DOHH2 (cell line): ENCODE results near the gene CYB5A.

ENCODE experiments used
- H3F3A ChIP-seq: fragments of 200-600 bp; sonication (generic), shearing (Covaris generic); 2 replicates; pipeline ENCODE4 v1.6.0; 2016; ENCODE audit warnings: antibody characterized with exemption, mild to moderate bottlenecking; ENCODE audit not compliant: control insufficient read depth, insufficient read depth
- H3K27ac ChIP-seq: fragments of 200-600 bp; sonication (generic); 2 replicates; pipeline ENCODE4 v1.5.1; 2014; ENCODE audit warnings: low read depth, mild to moderate bottlenecking, low read length, moderate library complexity
- H3K27me3 ChIP-seq: fragments of 200-600 bp; sonication (generic); 2 replicates; pipeline ENCODE4 v1.6.1; 2014; ENCODE audit warnings: mild to moderate bottlenecking, low read length, mixed read lengths; ENCODE audit not compliant: control insufficient read depth
- H3K36me3 ChIP-seq: fragments of 200-600 bp; sonication (generic); 2 replicates; pipeline ENCODE4 v1.6.1; 2014; ENCODE audit warnings: mild to moderate bottlenecking, low read length, moderate library complexity, mixed read lengths; ENCODE audit not compliant: control insufficient read depth
- H3K4me1 ChIP-seq: fragments of 200-600 bp; sonication (generic); 2 replicates; pipeline ENCODE4 v1.6.1; 2014; ENCODE audit warnings: mild to moderate bottlenecking, low read length, mixed read lengths; ENCODE audit not compliant: control insufficient read depth
- H3K4me2 ChIP-seq: fragments of 200-600 bp; sonication (generic); 2 replicates; pipeline ENCODE4 v1.6.0; 2014; ENCODE audit warnings: mild to moderate bottlenecking, low read length, moderate library complexity
- H3K4me3 ChIP-seq: fragments of 200-600 bp; sonication (generic); 2 replicates; pipeline ENCODE4 v1.5.1; 2014; ENCODE audit warnings: mild to moderate bottlenecking, low read length, mixed read lengths
- H3K79me2 ChIP-seq: fragments of 200-600 bp; sonication (generic); 2 replicates; pipeline ENCODE4 v1.6.1; 2014; ENCODE audit warnings: mild to moderate bottlenecking, low read length, mixed read lengths; ENCODE audit not compliant: control insufficient read depth
- H3K9me2 ChIP-seq: fragments of 200-600 bp; sonication (generic); replicated peaks from 2 replicates; pipeline ENCODE4 v1.6.1; 2014; ENCODE audit warnings: mild to moderate bottlenecking, low read length, mixed read lengths; ENCODE audit not compliant: control insufficient read depth
- H3K9me3 ChIP-seq: fragments of 200-600 bp; sonication (generic); 2 replicates; pipeline ENCODE4 v1.6.1; 2014; ENCODE audit warnings: antibody characterized with exemption, low read length, mixed read lengths; ENCODE audit not compliant: control insufficient read depth, insufficient read depth
- H4K20me1 ChIP-seq: fragments of 200-600 bp; sonication (generic); 2 replicates; pipeline ENCODE4 v1.6.0; 2014; ENCODE audit warnings: low read depth, mild to moderate bottlenecking, antibody characterized with exemption, low read length, moderate library complexity; ENCODE audit not compliant: control insufficient read depth, insufficient read depth
- CTCF ChIP-seq: fragments of 200-600 bp; sonication (generic); IDR thresholded peaks from one replicate; pipeline ENCODE4 v1.5.1; 2014; ENCODE audit warnings: antibody characterized with exemption, mild to moderate bottlenecking, low read depth, low read length; ENCODE audit not compliant: poor library complexity, severe bottlenecking
- EZH2phosphoT487 ChIP-seq: fragments of 200-600 bp; sonication (generic); IDR thresholded peaks from 2 replicates; pipeline ENCODE4 v1.6.1; 2017; ENCODE audit warnings: borderline replicate concordance, mild to moderate bottlenecking, antibody characterized with exemption, low read length, moderate library complexity, mixed read lengths

Gene CYB5A

DNA sequence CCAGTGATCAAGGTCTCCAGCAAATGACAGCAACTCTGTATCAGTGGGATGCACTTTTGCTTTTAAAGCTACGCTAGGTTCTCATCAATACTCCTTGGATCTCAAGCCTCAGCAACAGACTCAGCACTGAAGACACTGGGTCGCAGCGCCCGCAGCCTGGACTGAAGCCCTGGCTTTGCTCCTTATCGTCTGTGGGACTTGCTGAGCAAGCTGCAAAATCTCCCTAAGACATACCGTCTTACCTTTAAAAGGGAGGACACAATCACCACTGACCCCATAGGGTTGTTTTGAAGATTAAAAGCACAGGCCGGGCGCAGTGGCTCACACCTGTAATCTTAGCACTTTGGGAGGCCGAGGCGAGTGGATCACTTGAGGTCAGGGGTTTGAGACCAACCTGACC lies 8.1 kb downstream of the CYB5A start:
- Histone ChIP-seq H3K4me3 (no peak overlapping the region), H3K27me3 (no peaks in the 10 kb centered on the region), H3K27ac (no peak overlapping the region), H3K4me2 (no peak overlapping the region), H3K79me2 (peaks cover 2% of the 10 kb centered on the region; the same call in 1 of the 2 replicates), H3K4me1 (no peaks in the 10 kb centered on the region), H3K9me3 (no peaks in the 10 kb centered on the region), H3K9me2 (no peaks in the 10 kb centered on the region), H4K20me1 (no peaks in the 10 kb centered on the region), H3F3A (no peaks in the 10 kb centered on the region), H3K36me3 (no peaks in the 10 kb centered on the region)
- TF ChIP-seq CTCF (no peak), EZH2phosphoT487 (no peak)

GRCh38 chr18:74282755-74283554 lies 8.8 kb downstream of the CYB5A start:
- no peaks in the 10 kb centered on the region for H3F3A ChIP-seq
- no peaks in the 10 kb centered on the region for H3K4me1 ChIP-seq
- H3K27me3 ChIP-seq, result no peaks in the 10 kb centered on the region
- H3K79me2 ChIP-seq, result peaks cover 2% of the 10 kb centered on the region; the same call in 1 of the 2 replicates
- TF ChIP-seq CTCF (no peak), EZH2phosphoT487 (no peak)
- no peak overlapping the region for H3K27ac ChIP-seq
- H3K36me3 ChIP-seq, result no peaks in the 10 kb centered on the region
- no peaks in the 10 kb centered on the region for H4K20me1 ChIP-seq
- H3K9me3 ChIP-seq, result no peaks in the 10 kb centered on the region
- no peak overlapping the region for H3K4me3 ChIP-seq
- no peaks in the 10 kb centered on the region for H3K9me2 ChIP-seq
- no peak overlapping the region for H3K4me2 ChIP-seq

DNA sequence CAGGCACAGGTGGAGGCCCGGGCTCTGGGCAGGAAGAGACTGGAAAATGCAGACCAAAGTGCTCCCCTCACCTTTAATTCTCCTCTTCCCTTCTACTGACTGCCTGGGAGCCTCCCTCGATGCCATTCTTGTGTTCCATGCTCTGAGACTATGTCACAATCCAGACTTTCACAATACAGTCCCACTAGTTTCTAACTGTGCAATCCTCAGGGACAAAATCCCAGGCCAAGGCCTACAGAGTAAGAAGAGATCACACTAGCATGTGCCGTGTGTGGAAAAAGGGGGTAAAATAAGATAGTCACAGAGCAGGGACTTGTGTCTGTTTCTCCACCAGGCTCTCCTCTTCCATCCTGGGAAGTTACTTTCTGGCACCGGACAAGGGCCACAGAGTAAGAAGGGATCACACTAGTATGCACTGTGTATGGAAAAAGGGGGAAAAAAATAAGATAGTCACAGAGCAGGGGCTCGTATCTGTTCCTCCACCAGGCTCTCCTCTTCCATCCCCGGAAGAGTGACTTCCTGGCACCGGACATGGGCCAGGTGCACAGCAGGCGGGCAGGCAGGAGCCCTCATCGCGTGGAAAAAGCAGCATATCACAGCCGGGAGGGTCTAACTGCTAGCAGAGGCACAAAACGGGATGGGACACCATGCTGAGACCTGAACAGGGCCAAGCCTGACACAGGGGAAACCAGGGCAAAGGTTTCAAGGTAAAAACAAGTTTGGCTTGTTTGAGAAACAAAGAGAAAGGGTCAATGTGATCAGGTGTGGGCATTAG lies 9.6 kb downstream of the CYB5A start:
- no peak overlapping the region for H3K27ac ChIP-seq
- H3K36me3 ChIP-seq, result no peaks in the 10 kb centered on the region
- no peaks in the 10 kb centered on the region for H3K9me3 ChIP-seq
- no peaks in the 10 kb centered on the region for H4K20me1 ChIP-seq
- no peak overlapping the region for H3K4me3 ChIP-seq
- H3K79me2 ChIP-seq, result peaks cover 2% of the 10 kb centered on the region; the same call in 1 of the 2 replicates
- H3K9me2 ChIP-seq, result no peaks in the 10 kb centered on the region
- no peak overlapping the region for H3K4me2 ChIP-seq
- no peaks in the 10 kb centered on the region for H3K4me1 ChIP-seq
- no peaks in the 10 kb centered on the region for H3K27me3 ChIP-seq
- no peaks in the 10 kb centered on the region for H3F3A ChIP-seq
- TF ChIP-seq CTCF, result no peak
